Measurements from ENCODE around the gene KCNK10. TPM values are rescaled to one million over a fixed set of nuclear protein-coding genes. Genes with fewer than 3 reads are reported as not detected.

The KCNK10 gene
- total RNA-seq, 2 experiments from 2014 or later: not detected

DNA sequence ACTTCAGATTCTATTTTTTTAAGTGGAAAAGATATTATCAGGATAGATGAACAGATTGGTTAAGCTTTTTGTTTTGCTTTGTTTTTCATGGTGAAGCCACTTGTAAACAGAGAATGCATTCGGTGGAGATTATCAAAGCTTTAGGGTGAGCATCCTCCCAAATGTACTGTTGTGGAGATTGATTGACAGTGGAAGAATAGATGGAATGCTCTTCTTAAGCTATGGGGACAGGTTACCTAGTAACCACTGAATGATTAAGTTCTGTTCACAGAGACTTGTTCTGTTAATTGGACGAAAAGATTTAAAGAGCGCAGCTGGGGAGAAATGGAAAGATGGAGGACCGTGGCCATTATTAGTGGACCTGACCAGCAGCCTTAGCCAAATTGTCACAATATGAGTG, 40.6 kb upstream of the KCNK10 start:
- TF ChIP-seq, protein P1, sequence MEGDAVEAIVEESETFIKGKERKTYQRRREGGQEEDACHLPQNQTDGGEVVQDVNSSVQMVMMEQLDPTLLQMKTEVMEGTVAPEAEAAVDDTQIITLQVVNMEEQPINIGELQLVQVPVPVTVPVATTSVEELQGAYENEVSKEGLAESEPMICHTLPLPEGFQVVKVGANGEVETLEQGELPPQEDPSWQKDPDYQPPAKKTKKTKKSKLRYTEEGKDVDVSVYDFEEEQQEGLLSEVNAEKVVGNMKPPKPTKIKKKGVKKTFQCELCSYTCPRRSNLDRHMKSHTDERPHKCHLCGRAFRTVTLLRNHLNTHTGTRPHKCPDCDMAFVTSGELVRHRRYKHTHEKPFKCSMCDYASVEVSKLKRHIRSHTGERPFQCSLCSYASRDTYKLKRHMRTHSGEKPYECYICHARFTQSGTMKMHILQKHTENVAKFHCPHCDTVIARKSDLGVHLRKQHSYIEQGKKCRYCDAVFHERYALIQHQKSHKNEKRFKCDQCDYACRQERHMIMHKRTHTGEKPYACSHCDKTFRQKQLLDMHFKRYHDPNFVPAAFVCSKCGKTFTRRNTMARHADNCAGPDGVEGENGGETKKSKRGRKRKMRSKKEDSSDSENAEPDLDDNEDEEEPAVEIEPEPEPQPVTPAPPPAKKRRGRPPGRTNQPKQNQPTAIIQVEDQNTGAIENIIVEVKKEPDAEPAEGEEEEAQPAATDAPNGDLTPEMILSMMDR (IDR thresholded peaks at IDR 0.05): no peak
- Histone ChIP-seq H3K27ac (ENCODE audit: low read depth in 1 of 2, low read length in 2 of 2) (no peak overlapping the region), H3K36me3 (ENCODE audit: insufficient read depth, low read length) (no peaks in the 10 kb centered on the region), H3K4me1 (ENCODE audit: insufficient read depth, low read length) (no peaks in the 10 kb centered on the region), H3K27me3 (ENCODE audit: control insufficient read depth in 1 of 2, insufficient read depth in 2 of 2, low read length in 2 of 2) (no peaks in the 10 kb centered on the region), H3K4me3 (ENCODE audit: low read length) (no peak overlapping the region), H3K9me3 (ENCODE audit: control insufficient read depth in 1 of 2, insufficient read depth in 1 of 2, low read length in 2 of 2) (no peaks in the 10 kb centered on the region)
- Mint-ChIP-seq H3K27me3 (peaks cover 50% of the 10 kb centered on the region), H3K9me3 (no peaks in the 10 kb centered on the region), H3K27ac (no peak overlapping the region), H3K4me3 (no peak overlapping the region), H3K36me3 (ENCODE audit: low read depth) (no peaks in the 10 kb centered on the region), H3K4me1 (ENCODE audit: low read depth) (no peaks in the 10 kb centered on the region)
- intact Hi-C loops (cut with DNase I, micrococcal nuclease): no loop called here
- no peak for ATAC-seq (ENCODE audit: poor library complexity)
- CTCF ChIA-PET: no interaction called here
- POLR2A ChIA-PET: no interaction called here
- DNase-seq: no peak

DNA sequence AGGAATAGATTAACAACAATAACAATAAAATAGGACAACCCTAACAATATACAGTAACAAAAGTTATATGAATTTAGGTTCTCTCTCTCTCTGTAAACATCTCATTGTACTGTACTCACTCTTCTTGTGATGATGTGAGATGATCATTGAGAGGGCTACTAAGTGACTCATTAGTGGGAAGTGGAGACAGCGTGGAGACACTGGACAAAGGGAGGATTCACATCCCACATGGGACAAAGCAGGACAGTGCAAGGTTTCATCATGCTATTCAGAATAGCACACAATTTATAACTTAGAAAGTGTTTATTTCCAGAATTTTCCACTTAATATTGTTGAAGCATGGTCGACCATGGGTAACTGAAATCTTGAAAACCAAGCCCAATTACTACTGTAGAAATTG, 36.4 kb upstream of the KCNK10 start:
- Mint-ChIP-seq H3K4me1 (ENCODE audit: low read depth) (no peaks in the 10 kb centered on the region), H3K36me3 (ENCODE audit: low read depth) (no peaks in the 10 kb centered on the region), H3K27me3 (peaks cover 42% of the 10 kb centered on the region), H3K9me3 (no peaks in the 10 kb centered on the region), H3K27ac (no peak overlapping the region), H3K4me3 (no peak overlapping the region)
- H3K4me1 ChIP-seq (ENCODE audit: insufficient read depth, low read length): no peaks in the 10 kb centered on the region
- H3K27me3 ChIP-seq (ENCODE audit: control insufficient read depth in 1 of 2, insufficient read depth in 2 of 2, low read length in 2 of 2): no peaks in the 10 kb centered on the region
- intact Hi-C loops (cut with DNase I, micrococcal nuclease): no loop called here
- H3K36me3 ChIP-seq (ENCODE audit: insufficient read depth, low read length): no peaks in the 10 kb centered on the region
- no peak overlapping the region for H3K4me3 ChIP-seq (ENCODE audit: low read length)
- TF ChIP-seq, protein P1 (IDR thresholded peaks at IDR 0.05): no peak
- no peak for DNase-seq
- H3K9me3 ChIP-seq (ENCODE audit: control insufficient read depth in 1 of 2, insufficient read depth in 1 of 2, low read length in 2 of 2): no peaks in the 10 kb centered on the region
- POLR2A ChIA-PET: no interaction called here
- ATAC-seq (ENCODE audit: poor library complexity): no peak
- CTCF ChIA-PET: no interaction called here
- no peak overlapping the region for H3K27ac ChIP-seq (ENCODE audit: low read depth in 1 of 2, low read length in 2 of 2)

DNA sequence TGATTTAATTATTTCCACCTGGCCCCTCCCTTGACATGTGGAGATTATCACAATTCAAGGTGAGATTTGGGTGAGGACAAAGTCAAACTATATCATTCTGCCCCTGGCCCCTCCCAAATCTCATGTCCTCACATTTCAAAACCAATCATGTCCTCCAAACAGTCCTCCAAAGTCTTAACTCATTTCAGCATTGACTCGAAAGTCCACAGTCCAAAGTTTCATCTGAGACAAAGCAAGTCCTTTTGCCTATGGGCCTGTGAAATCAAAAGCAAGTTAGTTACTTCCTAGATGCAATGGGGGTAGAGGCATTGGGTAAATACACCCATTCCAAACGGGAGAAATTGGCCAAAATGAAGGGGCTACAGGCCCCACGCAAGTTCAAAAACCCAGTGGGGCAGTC, 31.3 kb upstream of the KCNK10 start:
- no peak for DNase-seq
- POLR2A ChIA-PET: no interaction called here
- peaks cover 6% of the 10 kb centered on the region for H3K27me3 Mint-ChIP-seq
- intact Hi-C loops (cut with DNase I, micrococcal nuclease): no loop called here
- H3K36me3 ChIP-seq (ENCODE audit: insufficient read depth, low read length): no peaks in the 10 kb centered on the region
- ATAC-seq (ENCODE audit: poor library complexity): no peak
- no peak overlapping the region for H3K4me3 Mint-ChIP-seq
- H3K9me3 Mint-ChIP-seq: no peaks in the 10 kb centered on the region
- H3K36me3 Mint-ChIP-seq (ENCODE audit: low read depth): no peaks in the 10 kb centered on the region
- H3K27ac Mint-ChIP-seq: no peak overlapping the region
- no peak overlapping the region for H3K4me3 ChIP-seq (ENCODE audit: low read length)
- no peaks in the 10 kb centered on the region for H3K9me3 ChIP-seq (ENCODE audit: control insufficient read depth in 1 of 2, insufficient read depth in 1 of 2, low read length in 2 of 2)
- H3K27ac ChIP-seq (ENCODE audit: low read depth in 1 of 2, low read length in 2 of 2): no peak overlapping the region
- no peaks in the 10 kb centered on the region for H3K4me1 Mint-ChIP-seq (ENCODE audit: low read depth)
- CTCF ChIA-PET: no interaction called here
- no peaks in the 10 kb centered on the region for H3K4me1 ChIP-seq (ENCODE audit: insufficient read depth, low read length)
- H3K27me3 ChIP-seq (ENCODE audit: control insufficient read depth in 1 of 2, insufficient read depth in 2 of 2, low read length in 2 of 2): no peaks in the 10 kb centered on the region
- TF ChIP-seq, protein P1 (IDR thresholded peaks at IDR 0.05): no peak
